Gastroesophageal sphincter (tissue), 3 donors: ENCODE measurements around the gene TESPA1.

Source experiments
- EP300 ChIP-seq: sonication (generic); formaldehyde crosslinking; IDR thresholded peaks from one replicate; pipeline ENCODE4 v1.6.1; 2017; ENCODE audit warnings: antibody characterized with exemption, mild to moderate bottlenecking
- POLR2A ChIP-seq, 2 donors: fragments of 450-650 bp; IDR thresholded peaks; one replicate each; pipeline ENCODE4 v1.6.1; 2017; ENCODE audit warnings: antibody characterized with exemption in 2 of 2, mild to moderate bottlenecking in 2 of 2, moderate library complexity in 1 of 2
- POLR2AphosphoS5 ChIP-seq: sonication (generic); formaldehyde crosslinking; IDR thresholded peaks from one replicate; pipeline ENCODE4 v1.6.1; 2017; ENCODE audit warnings: antibody characterized with exemption
- TF ChIP-seq, protein P1 (sequence below), 4 experiments: fragments of 200-600 bp in 2 of 4; fragments of 450-650 bp in 2 of 4; sonication (generic) in 1 of 4; IDR thresholded peaks; one replicate each; pipeline ENCODE4 v1.5.1; 2017 to 2019; ENCODE audit warnings: antibody characterized with exemption in 4 of 4, mild to moderate bottlenecking in 2 of 4, moderate library complexity in 2 of 4

DNA sequence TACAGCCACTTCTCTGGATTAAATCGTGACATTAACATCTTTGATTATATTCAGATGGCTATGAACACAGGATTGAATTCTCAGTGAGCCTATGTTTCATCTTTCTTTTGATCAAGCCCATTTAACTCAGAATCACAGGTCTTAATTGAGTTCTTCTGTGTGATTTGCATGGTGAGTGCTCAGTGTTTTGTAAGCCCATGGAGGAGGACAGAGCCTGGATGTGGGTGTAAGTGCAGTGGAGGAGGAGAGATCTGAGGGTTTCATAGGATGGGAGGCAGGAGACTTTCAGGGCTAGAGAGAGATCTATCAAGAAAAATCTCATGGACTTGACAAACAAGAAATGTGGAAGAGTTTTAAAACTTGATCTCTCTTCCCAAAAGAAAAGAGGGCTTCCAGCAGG, 5.3 kb upstream of the TESPA1 start:
- TF ChIP-seq EP300 (no peak), POLR2A (IDR thresholded peaks at IDR 0.05) (no peak), POLR2AphosphoS5 (no peak)
- TF ChIP-seq, protein P1, sequence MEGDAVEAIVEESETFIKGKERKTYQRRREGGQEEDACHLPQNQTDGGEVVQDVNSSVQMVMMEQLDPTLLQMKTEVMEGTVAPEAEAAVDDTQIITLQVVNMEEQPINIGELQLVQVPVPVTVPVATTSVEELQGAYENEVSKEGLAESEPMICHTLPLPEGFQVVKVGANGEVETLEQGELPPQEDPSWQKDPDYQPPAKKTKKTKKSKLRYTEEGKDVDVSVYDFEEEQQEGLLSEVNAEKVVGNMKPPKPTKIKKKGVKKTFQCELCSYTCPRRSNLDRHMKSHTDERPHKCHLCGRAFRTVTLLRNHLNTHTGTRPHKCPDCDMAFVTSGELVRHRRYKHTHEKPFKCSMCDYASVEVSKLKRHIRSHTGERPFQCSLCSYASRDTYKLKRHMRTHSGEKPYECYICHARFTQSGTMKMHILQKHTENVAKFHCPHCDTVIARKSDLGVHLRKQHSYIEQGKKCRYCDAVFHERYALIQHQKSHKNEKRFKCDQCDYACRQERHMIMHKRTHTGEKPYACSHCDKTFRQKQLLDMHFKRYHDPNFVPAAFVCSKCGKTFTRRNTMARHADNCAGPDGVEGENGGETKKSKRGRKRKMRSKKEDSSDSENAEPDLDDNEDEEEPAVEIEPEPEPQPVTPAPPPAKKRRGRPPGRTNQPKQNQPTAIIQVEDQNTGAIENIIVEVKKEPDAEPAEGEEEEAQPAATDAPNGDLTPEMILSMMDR (IDR thresholded peaks at IDR 0.05) = no peak
